GM06990 (cell line): ENCODE data around the gene CAMTA1.

Source experiments
- DNase-seq: peaks from one replicate; pipeline ENCODE4 v3.0.0-alpha.2; 2011; ENCODE audit not compliant: insufficient read length; ENCODE audit errors: extremely low read depth
- H3K27me3 ChIP-seq: replicated peaks from 2 replicates; pipeline ENCODE4 v1.6.0; 2011; ENCODE audit warnings: low read length; ENCODE audit not compliant: control insufficient read depth, insufficient read depth
- H3K36me3 ChIP-seq: 2 replicates; pipeline ENCODE4 v1.5.1; 2011; ENCODE audit warnings: low read length; ENCODE audit not compliant: control insufficient read depth, insufficient read depth
- H3K4me3 ChIP-seq: replicated peaks from 2 replicates; pipeline ENCODE4 v1.5.1; 2011; ENCODE audit warnings: low read depth, mild to moderate bottlenecking, control low read depth, low read length
- CTCF ChIP-seq: IDR thresholded peaks from 2 replicates; pipeline ENCODE4 v1.5.1; 2011; ENCODE audit warnings: low read length, control low read depth, mild to moderate bottlenecking, inconsistent platforms; ENCODE audit not compliant: insufficient read depth, poor library complexity, severe bottlenecking

Gene CAMTA1

GRCh38 chr1:7633506-7634245 lies 848.4 kb downstream of the CAMTA1 start:
- no peaks in the 10 kb centered on the region for H3K36me3 ChIP-seq
- peaks cover 3% of the 10 kb centered on the region; the same call in 1 of the 2 replicates for H3K27me3 ChIP-seq
- TF ChIP-seq CTCF: no peak
- H3K4me3 ChIP-seq: no peak overlapping the region
- DNase-seq: no peak

DNA sequence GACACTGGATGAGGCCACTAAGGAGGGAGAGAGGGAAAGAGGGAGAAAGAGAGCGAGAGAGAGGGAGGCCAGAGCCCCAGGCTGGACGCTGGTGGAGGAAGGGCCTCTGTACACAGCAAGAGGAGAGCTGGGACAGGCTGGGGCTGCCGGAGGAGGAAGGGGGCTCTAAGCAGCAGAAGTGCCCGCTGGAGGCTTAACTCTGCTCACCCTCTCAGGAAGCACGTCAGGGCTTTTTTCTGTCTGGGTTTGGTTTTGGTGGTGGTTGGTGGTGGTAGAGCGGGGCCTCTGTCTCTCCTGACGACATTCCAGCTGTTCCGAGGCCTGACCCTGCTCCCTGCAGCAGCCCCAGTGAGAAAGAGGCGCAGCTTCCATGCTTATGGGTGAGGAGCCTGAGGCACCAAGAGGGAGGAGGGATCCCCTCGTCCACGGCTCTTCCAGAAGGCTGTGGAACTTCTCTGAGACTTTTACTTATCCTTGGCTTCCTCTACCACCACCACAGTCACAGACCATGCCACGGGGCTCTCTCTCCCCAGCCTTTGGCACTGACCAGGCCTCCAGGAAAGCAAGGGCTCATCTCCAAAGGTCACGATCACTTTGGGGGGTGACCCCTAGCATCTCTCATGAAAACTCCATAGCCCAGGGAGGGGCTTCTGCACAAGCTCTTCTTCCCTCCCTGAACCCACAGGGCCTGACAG lies 849.4 kb downstream of the CAMTA1 start:
- no peak for DNase-seq
- no peak for TF ChIP-seq CTCF
- Histone ChIP-seq H3K27me3 (peaks cover 2% of the 10 kb centered on the region; the same call in 1 of the 2 replicates), H3K36me3 (no peaks in the 10 kb centered on the region), H3K4me3 (no peak overlapping the region)

DNA sequence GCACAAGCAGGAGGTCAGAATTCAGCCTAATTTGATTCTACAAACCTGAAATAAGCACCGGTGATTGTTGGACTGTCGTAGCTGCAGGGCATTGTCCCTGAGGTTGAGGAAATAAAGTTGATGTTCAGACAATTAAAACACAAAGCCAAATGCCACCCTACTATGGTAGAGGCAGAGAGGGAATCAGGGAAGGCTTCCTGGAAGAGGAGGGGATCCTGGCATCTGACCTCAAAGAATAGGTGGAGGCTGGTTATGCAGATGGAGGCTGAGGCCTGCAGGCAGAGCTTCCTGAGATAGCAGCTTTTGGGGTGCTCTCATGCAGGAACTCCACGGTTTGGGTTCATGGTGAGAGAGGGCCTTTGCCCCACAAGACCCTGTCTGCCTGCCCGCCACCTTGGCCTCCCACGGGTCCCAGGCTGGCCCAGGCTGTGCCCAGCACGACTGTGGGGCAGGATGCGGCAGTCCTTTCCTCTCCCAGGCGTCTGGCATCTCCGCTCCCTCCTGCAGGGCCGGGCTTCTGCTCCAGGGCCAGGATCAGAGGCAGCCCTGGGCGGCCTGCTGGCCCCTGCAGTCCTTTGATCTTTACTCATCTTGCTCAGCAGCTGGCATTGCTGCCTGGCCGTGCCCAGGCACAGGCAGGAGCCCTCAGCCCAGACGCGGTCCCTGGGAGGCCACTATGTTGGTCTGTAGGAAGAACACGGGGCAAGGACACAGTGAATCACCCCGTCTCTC lies 851.7 kb downstream of the CAMTA1 start:
- peaks cover 2% of the 10 kb centered on the region; the same call in 1 of the 2 replicates for H3K27me3 ChIP-seq
- DNase-seq: no peak
- H3K36me3 ChIP-seq: no peaks in the 10 kb centered on the region
- H3K4me3 ChIP-seq: no peak overlapping the region
- TF ChIP-seq CTCF: no peak

DNA sequence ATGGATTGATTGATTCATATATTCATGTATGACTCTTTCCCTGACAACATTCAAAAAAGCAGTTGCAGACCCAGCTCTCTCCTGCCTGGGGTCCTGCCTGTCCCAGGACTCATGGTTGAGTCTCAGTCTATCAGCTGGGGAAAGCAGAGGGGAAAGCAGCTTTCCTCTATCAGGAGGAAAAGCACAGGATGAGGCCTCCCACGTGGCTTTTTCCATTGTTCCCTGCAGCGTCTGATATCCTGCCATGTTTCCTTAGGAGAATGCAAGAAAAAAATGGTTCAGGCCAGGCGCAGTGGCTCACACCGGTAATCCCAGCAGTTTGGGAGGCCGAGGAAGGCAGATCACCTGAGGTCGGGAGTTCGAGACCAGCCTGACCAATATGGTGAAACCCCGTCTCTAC lies 852.8 kb downstream of the CAMTA1 start:
- Histone ChIP-seq H3K4me3 (no peak overlapping the region), H3K27me3 (peaks cover 2% of the 10 kb centered on the region; the same call in 1 of the 2 replicates), H3K36me3 (no peaks in the 10 kb centered on the region)
- TF ChIP-seq CTCF: no peak
- DNase-seq: no peak

GRCh38 chr1:7639435-7640131 lies 854.3 kb downstream of the CAMTA1 start:
- H3K36me3 ChIP-seq: no peaks in the 10 kb centered on the region
- DNase-seq: no peak
- no peak for TF ChIP-seq CTCF
- H3K27me3 ChIP-seq: peaks cover 2% of the 10 kb centered on the region; the same call in 1 of the 2 replicates
- no peak overlapping the region for H3K4me3 ChIP-seq
